ENCODE data around the gene EMC8.

The EMC8 gene

DNA sequence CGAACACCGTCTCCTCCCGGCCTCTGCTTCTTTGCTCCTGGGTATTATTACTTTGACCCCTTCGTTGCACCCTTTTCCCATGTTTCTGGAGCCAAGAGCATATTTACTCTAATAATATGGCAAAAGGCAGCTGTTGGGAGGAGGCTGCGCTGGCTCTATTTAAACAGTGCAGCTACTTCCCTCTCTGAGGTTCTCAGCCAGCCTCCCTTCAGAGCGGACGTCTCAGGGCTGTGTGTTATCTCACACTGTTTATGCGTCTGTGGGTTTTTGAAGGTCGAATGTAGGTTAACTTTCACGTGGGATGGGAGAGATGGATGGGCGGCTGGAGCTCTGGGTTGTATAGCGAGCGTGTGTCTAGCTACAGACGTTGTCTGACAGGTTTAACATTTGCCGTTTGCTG, 45.4 kb upstream of the EMC8 start:
- Histone ChIP-seq H4K20me1 (ENCODE audit: insufficient read depth, low read length, poor library complexity, severe bottlenecking) (no peaks in the 10 kb centered on the region), H3K36me3 (ENCODE audit: insufficient read depth, low read length) (no peaks in the 10 kb centered on the region), H3K4me2 (ENCODE audit: low read depth, low read length, poor library complexity, severe bottlenecking) (no peak overlapping the region), H3K27me3 (ENCODE audit: insufficient read depth, low read length, poor library complexity, severe bottlenecking) (no peaks in the 10 kb centered on the region), H3K4me3 (ENCODE audit: low read length, poor library complexity, severe bottlenecking) (no peak overlapping the region), H3F3A (ENCODE audit: low read depth) (no peaks in the 10 kb centered on the region), H2AFZ (ENCODE audit: low read length) (no peak overlapping the region), H3K9me2 (replicated peaks; ENCODE audit: low read depth, low read length) (no peaks in the 10 kb centered on the region), H3K79me2 (ENCODE audit: insufficient read depth, low read length) (no peaks in the 10 kb centered on the region), H3K9ac (ENCODE audit: low read depth, low read length, poor library complexity, severe bottlenecking) (no peak overlapping the region), H3K4me1 (ENCODE audit: insufficient read depth, low read length, poor library complexity, severe bottlenecking) (no peaks in the 10 kb centered on the region), H3K9me3 (ENCODE audit: insufficient read depth, low read depth, low read length) (no peaks in the 10 kb centered on the region)
- no peak for TF ChIP-seq EZH2phosphoT487 (IDR thresholded peaks at IDR 0.05; ENCODE audit: borderline replicate concordance)
- TF ChIP-seq, protein P1, sequence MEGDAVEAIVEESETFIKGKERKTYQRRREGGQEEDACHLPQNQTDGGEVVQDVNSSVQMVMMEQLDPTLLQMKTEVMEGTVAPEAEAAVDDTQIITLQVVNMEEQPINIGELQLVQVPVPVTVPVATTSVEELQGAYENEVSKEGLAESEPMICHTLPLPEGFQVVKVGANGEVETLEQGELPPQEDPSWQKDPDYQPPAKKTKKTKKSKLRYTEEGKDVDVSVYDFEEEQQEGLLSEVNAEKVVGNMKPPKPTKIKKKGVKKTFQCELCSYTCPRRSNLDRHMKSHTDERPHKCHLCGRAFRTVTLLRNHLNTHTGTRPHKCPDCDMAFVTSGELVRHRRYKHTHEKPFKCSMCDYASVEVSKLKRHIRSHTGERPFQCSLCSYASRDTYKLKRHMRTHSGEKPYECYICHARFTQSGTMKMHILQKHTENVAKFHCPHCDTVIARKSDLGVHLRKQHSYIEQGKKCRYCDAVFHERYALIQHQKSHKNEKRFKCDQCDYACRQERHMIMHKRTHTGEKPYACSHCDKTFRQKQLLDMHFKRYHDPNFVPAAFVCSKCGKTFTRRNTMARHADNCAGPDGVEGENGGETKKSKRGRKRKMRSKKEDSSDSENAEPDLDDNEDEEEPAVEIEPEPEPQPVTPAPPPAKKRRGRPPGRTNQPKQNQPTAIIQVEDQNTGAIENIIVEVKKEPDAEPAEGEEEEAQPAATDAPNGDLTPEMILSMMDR (conservative IDR thresholded peaks at IDR 0.05; ENCODE audit: low read length), result no peak

DNA sequence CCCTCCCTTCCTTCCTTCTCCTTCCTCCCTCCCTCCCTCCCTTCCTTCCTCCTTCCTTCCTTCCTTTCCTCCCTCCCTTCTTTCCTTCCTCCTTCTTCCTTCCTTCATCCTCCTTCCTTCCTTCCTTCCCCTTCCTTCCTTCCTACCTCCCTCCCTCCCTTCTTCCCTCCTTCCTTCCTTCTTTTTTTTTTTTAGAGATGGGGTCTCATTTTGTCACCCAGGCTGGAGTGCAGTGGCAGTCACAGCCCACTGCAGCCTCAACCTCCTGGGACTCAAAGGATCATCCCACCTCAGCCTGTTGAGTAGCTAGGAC, 44.8 kb upstream of the EMC8 start:
- H3K4me2 ChIP-seq (ENCODE audit: low read depth, low read length, poor library complexity, severe bottlenecking), result no peak overlapping the region
- TF ChIP-seq, protein P1 (conservative IDR thresholded peaks at IDR 0.05; ENCODE audit: low read length), result no peak
- no peak for TF ChIP-seq EZH2phosphoT487 (IDR thresholded peaks at IDR 0.05; ENCODE audit: borderline replicate concordance)
- H3K27me3 ChIP-seq (ENCODE audit: insufficient read depth, low read length, poor library complexity, severe bottlenecking), result no peaks in the 10 kb centered on the region

DNA sequence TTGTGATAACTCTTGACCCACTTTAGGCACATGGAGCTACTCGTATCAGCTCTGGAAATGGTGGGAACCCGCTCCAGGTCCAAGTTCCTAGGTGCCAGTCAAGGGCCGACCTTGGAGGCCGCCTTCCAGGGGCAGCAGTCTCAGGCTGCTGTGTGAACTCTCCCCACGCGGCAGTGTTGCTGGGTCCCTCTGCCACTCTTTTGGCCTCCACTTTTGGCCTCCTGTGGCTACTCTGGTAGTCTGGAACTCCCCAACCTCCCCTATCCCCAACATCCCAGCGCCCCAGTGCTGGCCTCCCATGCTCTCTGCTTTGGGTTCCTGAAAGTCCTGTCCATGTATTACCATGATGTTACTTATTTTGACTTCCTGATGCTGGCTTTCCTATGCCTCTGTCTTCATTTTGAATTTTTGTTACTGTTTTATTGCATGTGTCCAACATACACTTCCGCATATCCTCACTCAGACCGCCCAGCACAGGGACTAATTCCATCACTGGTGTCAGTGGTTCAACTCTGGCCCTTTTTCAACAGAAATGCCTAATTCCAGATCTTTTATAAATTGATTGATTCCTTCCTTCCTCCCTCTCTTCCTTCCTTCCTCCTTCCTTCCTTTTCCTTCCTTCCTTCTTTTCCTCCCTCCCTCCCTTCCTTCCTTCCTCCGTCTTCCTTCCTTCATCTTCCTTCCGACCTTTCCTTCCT, 44.3 kb upstream of the EMC8 start:
- H3K4me2 ChIP-seq (ENCODE audit: low read depth, low read length, poor library complexity, severe bottlenecking), result no peak overlapping the region
- no peaks in the 10 kb centered on the region for H3K36me3 ChIP-seq (ENCODE audit: insufficient read depth, low read length)
- no peaks in the 10 kb centered on the region for H3K79me2 ChIP-seq (ENCODE audit: insufficient read depth, low read length)
- H4K20me1 ChIP-seq (ENCODE audit: insufficient read depth, low read length, poor library complexity, severe bottlenecking), result no peaks in the 10 kb centered on the region
- no peak overlapping the region for H3K4me3 ChIP-seq (ENCODE audit: low read length, poor library complexity, severe bottlenecking)
- no peaks in the 10 kb centered on the region for H3K9me3 ChIP-seq (ENCODE audit: insufficient read depth, low read depth, low read length)
- no peaks in the 10 kb centered on the region for H3K9me2 ChIP-seq (replicated peaks; ENCODE audit: low read depth, low read length)
- H3K4me1 ChIP-seq (ENCODE audit: insufficient read depth, low read length, poor library complexity, severe bottlenecking), result no peaks in the 10 kb centered on the region
- H2AFZ ChIP-seq (ENCODE audit: low read length), result no peak overlapping the region
- H3K27me3 ChIP-seq (ENCODE audit: insufficient read depth, low read length, poor library complexity, severe bottlenecking), result no peaks in the 10 kb centered on the region
- H3K9ac ChIP-seq (ENCODE audit: low read depth, low read length, poor library complexity, severe bottlenecking), result no peak overlapping the region
- TF ChIP-seq EZH2phosphoT487 (IDR thresholded peaks at IDR 0.05; ENCODE audit: borderline replicate concordance), result no peak
- TF ChIP-seq, protein P1 (conservative IDR thresholded peaks at IDR 0.05; ENCODE audit: low read length), result no peak
- no peaks in the 10 kb centered on the region for H3F3A ChIP-seq (ENCODE audit: low read depth)

More for the DNA sequence above, 44.8 kb upstream of the EMC8 start:
- Histone ChIP-seq H3F3A (ENCODE audit: low read depth) (no peaks in the 10 kb centered on the region), H3K36me3 (ENCODE audit: insufficient read depth, low read length) (no peaks in the 10 kb centered on the region), H3K9me2 (replicated peaks; ENCODE audit: low read depth, low read length) (no peaks in the 10 kb centered on the region), H4K20me1 (ENCODE audit: insufficient read depth, low read length, poor library complexity, severe bottlenecking) (no peaks in the 10 kb centered on the region), H2AFZ (ENCODE audit: low read length) (no peak overlapping the region), H3K9me3 (ENCODE audit: insufficient read depth, low read depth, low read length) (no peaks in the 10 kb centered on the region), H3K9ac (ENCODE audit: low read depth, low read length, poor library complexity, severe bottlenecking) (no peak overlapping the region), H3K4me3 (ENCODE audit: low read length, poor library complexity, severe bottlenecking) (no peak overlapping the region), H3K79me2 (ENCODE audit: insufficient read depth, low read length) (no peaks in the 10 kb centered on the region), H3K4me1 (ENCODE audit: insufficient read depth, low read length, poor library complexity, severe bottlenecking) (no peaks in the 10 kb centered on the region)
